ENCODE data around the gene ARMH3.

The ARMH3 gene

DNA sequence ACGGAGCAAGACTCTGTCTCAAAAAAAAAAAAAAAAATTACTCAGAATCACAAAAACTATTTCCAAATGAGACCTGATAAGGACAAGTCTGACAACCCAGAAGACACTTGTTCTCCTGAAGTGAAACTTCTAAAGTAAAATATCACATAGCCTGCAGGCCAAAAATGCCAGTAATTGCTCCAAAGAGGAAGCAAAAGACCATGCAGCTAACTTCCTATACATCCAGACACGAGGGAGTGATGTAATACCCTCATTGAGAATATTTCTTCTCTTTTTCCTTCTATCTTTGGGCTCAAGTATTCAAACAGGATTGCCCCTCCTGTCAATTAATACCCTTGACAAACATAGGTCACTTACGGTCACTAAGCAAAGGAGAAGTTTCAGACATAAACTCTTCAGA lies 31.2 kb downstream of the ARMH3 start:
- no peak for DNase-seq (ENCODE audit: low spot score)
- in situ Hi-C loops (cut with MboI; ENCODE audit: low pct_unique_long_range_greater_than_20kb, low sequenced_read_pairs, unreplicated experiment): no loop called here
- TF ChIP-seq, protein P1, sequence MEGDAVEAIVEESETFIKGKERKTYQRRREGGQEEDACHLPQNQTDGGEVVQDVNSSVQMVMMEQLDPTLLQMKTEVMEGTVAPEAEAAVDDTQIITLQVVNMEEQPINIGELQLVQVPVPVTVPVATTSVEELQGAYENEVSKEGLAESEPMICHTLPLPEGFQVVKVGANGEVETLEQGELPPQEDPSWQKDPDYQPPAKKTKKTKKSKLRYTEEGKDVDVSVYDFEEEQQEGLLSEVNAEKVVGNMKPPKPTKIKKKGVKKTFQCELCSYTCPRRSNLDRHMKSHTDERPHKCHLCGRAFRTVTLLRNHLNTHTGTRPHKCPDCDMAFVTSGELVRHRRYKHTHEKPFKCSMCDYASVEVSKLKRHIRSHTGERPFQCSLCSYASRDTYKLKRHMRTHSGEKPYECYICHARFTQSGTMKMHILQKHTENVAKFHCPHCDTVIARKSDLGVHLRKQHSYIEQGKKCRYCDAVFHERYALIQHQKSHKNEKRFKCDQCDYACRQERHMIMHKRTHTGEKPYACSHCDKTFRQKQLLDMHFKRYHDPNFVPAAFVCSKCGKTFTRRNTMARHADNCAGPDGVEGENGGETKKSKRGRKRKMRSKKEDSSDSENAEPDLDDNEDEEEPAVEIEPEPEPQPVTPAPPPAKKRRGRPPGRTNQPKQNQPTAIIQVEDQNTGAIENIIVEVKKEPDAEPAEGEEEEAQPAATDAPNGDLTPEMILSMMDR (IDR thresholded peaks at IDR 0.05; ENCODE audit: extremely low read depth, insufficient read depth, missing control alignments): no peak

DNA sequence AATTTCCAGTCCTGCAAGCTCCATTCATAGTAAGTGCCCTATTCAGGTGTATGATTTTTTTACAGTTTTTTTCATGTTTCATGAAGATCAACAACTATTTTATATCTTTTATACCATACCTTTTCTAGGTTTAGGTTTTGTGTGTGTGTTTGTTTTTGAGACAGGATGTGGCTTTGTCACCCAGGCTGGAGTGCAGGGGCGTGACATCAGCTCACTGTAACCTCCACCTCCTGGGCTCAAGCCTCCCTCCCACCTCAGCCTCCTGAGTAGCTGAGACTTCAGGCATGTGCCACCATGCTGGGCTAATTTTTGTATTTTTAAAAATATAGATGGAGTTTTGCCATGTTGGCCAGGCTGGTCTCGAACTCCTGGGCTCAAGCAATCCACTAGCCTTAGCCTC lies 35.0 kb downstream of the ARMH3 start:
- TF ChIP-seq, protein P1 (IDR thresholded peaks at IDR 0.05; ENCODE audit: extremely low read depth, insufficient read depth, missing control alignments): no peak
- in situ Hi-C loops (cut with MboI; ENCODE audit: low pct_unique_long_range_greater_than_20kb, low sequenced_read_pairs, unreplicated experiment): no loop called here
- no peak for DNase-seq (ENCODE audit: low spot score)

DNA sequence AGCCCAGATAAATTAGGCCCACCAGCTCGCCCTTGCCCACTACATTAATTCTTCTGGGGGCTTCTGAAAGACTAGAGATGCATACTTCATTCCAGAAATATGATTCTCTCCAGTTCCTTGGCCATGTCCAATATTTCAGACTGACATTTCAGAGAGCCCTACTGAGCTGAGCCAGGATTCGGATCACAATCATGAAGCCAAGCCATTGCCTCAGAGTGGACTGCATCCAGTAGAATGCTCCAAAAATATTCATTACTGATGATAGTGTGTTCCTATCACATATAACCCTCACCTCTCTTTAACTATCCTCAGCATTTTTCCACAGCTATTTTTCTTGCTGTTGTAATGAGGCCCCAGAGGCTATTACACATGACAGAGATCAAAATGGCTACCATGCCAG lies 38.7 kb downstream of the ARMH3 start:
- in situ Hi-C loops (cut with MboI; ENCODE audit: low pct_unique_long_range_greater_than_20kb, low sequenced_read_pairs, unreplicated experiment): no loop called here

DNA sequence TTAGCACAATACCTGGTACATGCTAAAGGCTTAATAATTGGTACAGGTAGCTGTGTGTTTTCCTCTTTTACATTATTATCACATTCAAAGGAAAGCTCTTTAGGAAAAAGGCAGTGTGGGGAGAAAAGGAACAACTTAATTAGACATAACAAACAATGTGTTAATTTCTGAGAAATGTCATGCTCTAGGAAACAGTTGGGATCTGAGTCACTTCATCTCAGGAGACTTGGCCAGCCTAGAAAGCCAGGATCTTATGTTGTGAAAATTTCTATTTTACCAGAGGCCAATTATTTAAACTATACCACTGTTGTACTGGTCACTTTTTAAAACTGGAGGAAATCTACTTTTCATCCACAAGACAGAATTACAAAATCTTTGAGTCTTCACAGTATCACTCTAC lies 39.6 kb downstream of the ARMH3 start:
- in situ Hi-C loops (cut with MboI; ENCODE audit: low pct_unique_long_range_greater_than_20kb, low sequenced_read_pairs, unreplicated experiment): no loop called here
- TF ChIP-seq, protein P1 (IDR thresholded peaks at IDR 0.05; ENCODE audit: extremely low read depth, insufficient read depth, missing control alignments): no peak
- no peak for DNase-seq (ENCODE audit: low spot score)

More for the DNA sequence above, 38.7 kb downstream of the ARMH3 start:
- TF ChIP-seq, protein P1 (IDR thresholded peaks at IDR 0.05; ENCODE audit: extremely low read depth, insufficient read depth, missing control alignments): no peak
- DNase-seq (ENCODE audit: low spot score): no peak

DNA sequence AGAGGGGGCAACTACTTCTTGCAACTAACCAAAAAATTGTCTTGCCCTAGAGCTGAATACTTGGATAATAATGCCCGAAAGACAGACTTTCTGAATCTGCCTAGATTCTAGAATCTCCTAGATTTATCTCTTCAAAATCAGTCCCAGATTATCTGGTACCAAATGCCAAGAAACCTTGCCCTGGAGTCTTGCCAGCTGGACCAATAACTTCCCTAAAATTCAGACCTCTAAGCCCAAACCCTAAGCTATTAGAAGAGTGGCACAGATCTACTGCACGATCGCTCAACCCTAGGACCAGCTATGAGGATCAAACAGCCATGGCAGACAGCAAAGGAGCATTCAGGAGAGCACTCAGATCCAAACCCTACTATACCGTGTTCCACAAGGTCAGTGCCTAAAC lies 45.0 kb downstream of the ARMH3 start:
- DNase-seq (ENCODE audit: low spot score): no peak
- TF ChIP-seq, protein P1 (IDR thresholded peaks at IDR 0.05; ENCODE audit: extremely low read depth, insufficient read depth, missing control alignments): no peak
- in situ Hi-C loops (cut with MboI; ENCODE audit: low pct_unique_long_range_greater_than_20kb, low sequenced_read_pairs, unreplicated experiment): loop anchor here (5.0 kb wide), 1 partner anchor 174 kb away; no protein-coding TSS in a partner anchor

DNA sequence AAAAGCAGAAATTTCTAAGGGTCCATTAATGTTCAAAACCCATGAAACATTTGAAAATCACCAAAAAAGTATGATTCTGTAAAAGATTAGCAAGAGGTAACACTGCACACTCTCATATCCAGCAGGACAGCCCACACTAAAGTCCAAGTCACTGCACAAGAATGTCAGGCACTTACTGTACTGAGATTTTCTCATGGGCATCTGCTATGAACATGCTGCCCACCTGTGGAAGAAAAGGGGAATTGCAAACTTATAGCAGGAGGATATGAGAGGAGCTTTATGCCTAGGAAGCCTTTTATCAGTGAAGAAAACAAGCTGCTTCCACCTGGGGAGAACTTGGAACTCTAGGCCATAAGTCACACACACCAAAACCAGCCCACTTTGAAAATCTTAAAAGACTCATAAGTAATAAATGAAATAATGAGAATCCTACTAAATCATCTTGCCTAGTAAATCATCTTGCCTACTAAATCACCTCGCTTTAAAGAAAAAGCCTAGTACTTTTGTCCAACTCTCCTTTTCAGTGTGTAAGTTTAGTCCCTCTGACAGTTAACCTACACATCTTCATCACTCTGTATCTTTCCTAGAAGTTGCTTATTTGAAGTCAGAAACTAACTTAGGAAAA lies 46.1 kb downstream of the ARMH3 start:
- TF ChIP-seq, protein P1 (IDR thresholded peaks at IDR 0.05; ENCODE audit: extremely low read depth, insufficient read depth, missing control alignments): peak; percentile 95
- in situ Hi-C loops (cut with MboI; ENCODE audit: low pct_unique_long_range_greater_than_20kb, low sequenced_read_pairs, unreplicated experiment): loop anchor here (5.0 to 10.0 kb wide), 2 partner anchors 115 to 173 kb away; no protein-coding TSS in a partner anchor
- DNase-seq (ENCODE audit: low spot score): peak; percentile 75
